Stomach (tissue), 9 donors: ENCODE data around the gene TRAPPC8. TPM values are rescaled to one million over a fixed set of nuclear protein-coding genes. Genes with fewer than 3 reads are reported as not detected.
"Not testable (repeated sequence)": the region's sequence is repeated elsewhere in the genome, so short reads cannot be mapped to it uniquely, and the experiment has no call there.

ENCODE experiments used
- DNase-seq, 2 donors: peaks; one replicate each; pipeline versions ENCODE4 v3.0.0 to v3.0.0-alpha.2; 2013 to 2019
- H3K27ac ChIP-seq, 5 donors: fragments of 200-600 bp in 4 of 5; sonication (generic) in 4 of 5; one replicate each; pipeline ENCODE4 v1.5.1; 2013 to 2019; ENCODE audit warnings: mild to moderate bottlenecking in 1 of 5, moderate library complexity in 1 of 5
- H3K27me3 ChIP-seq, 3 donors: fragments of 200-600 bp; sonication (generic); one replicate each; pipeline ENCODE4 v1.5.1; 2017 to 2019; ENCODE audit warnings: mixed run types in 1 of 3
- H3K36me3 ChIP-seq, 4 donors: fragments of 200-600 bp; sonication (generic); 1 replicate in 3 of 4; 2 replicates in 1 of 4; pipeline ENCODE4 v1.5.1; 2016 to 2019
- H3K4me1 ChIP-seq, 4 donors: fragments of 200-600 bp; sonication (generic); one replicate each; pipeline ENCODE4 v1.5.1; 2016 to 2019
- H3K4me3 ChIP-seq, 4 donors: fragments of 200-600 bp; sonication (generic) in 3 of 4; one replicate each; pipeline ENCODE4 v1.5.1; 2016 to 2019; ENCODE audit warnings: mild to moderate bottlenecking in 1 of 4
- H3K9me3 ChIP-seq, 4 donors: fragments of 200-600 bp; sonication (generic); one replicate each; pipeline ENCODE4 v1.5.1; 2016 to 2019
- CTCF ChIP-seq, 7 experiments: fragments of 450-650 bp in 4 of 7; fragments of 200-600 bp in 3 of 7; sonication (generic) in 3 of 7; IDR thresholded peaks; one replicate each; pipeline ENCODE4 v1.5.1; 2016 to 2019; ENCODE audit warnings: antibody characterized with exemption in 7 of 7, control low read depth in 2 of 7, mild to moderate bottlenecking in 1 of 7
- EP300 ChIP-seq: sonication (generic); formaldehyde crosslinking; IDR thresholded peaks from one replicate; pipeline ENCODE4 v1.6.1; 2017; ENCODE audit warnings: antibody characterized with exemption
- POLR2A ChIP-seq, 4 donors: fragments of 450-650 bp; IDR thresholded peaks; one replicate each; pipeline ENCODE4 v1.6.1; 2016; ENCODE audit warnings: antibody characterized with exemption in 4 of 4, control low read depth in 2 of 4, mild to moderate bottlenecking in 1 of 4, moderate library complexity in 1 of 4
- POLR2AphosphoS5 ChIP-seq, 3 donors: sonication (generic); formaldehyde crosslinking; IDR thresholded peaks; one replicate each; pipeline ENCODE4 v1.6.1; 2016; ENCODE audit warnings: antibody characterized with exemption in 3 of 3
- WGBS, 5 donors: extraction: QIAGEN DNeasy Blood & Tissue Kit in 3 of 5; methylation state at CpG; one replicate each; pipeline versions ENCODE4 v1.1.5 to v1.1.7; 2013 to 2018; 5-methylcytosine and 5-hydroxymethylcytosine counted together
- intact Hi-C: fragments of 100-400 bp; cut with DNase I; formaldehyde crosslinking; loops from one replicate; pipeline ENCODE4 v1.15.1; 2023; ENCODE audit warnings: low total_unique reads
- polyA plus RNA-seq, 3 donors: library from polyadenylated mRNA; stranded (reverse); fragments of 200-250 nt; gene quantifications; one replicate each; pipeline ENCODE4 v1.2.3, GENCODE V29; 2013
- total RNA-seq, 5 donors: library from RNA; depleted of rRNA; stranded (reverse); fragments of >200 nt; gene quantifications; one replicate each; pipeline versions ENCODE4 v1.1.0 to v1.2.3, GENCODE V29; 2014 to 2016
- donor health status: healthy with polysubstance abuse.
- donor health status: Bipolar disorder and iron deficiency.
- donor health status: healthy.

The TRAPPC8 gene
- total and polyA plus RNA-seq, 8 donors = 8.6 to 75.6 (median 37.2) TPM

GRCh38 chr18:31901063-31901462 lies 41.9 kb downstream of the TRAPPC8 start:
- intact Hi-C loops = no loop called here
- Histone ChIP-seq H3K27ac (no peak overlapping the region), H3K36me3 (peaks cover 15 to 98% (median 94%) of the 10 kb centered on the region in 4 donors), H3K9me3 (no peaks in the 10 kb centered on the region), H3K4me3 (no peak overlapping the region), H3K4me1 (no peaks in the 10 kb centered on the region), H3K27me3 (no peaks in the 10 kb centered on the region)
- no peak for DNase-seq
- no peak for TF ChIP-seq EP300
- no peak for TF ChIP-seq POLR2AphosphoS5 (IDR thresholded peaks at IDR 0.05)
- no peak for TF ChIP-seq CTCF (IDR thresholded peaks at IDR 0.05)
- no peak for TF ChIP-seq POLR2A (IDR thresholded peaks at IDR 0.05)

GRCh38 chr18:31899771-31900170 lies 43.2 kb downstream of the TRAPPC8 start:
- not testable (repeated sequence) for H3K27me3 ChIP-seq, DNase-seq
- 90 to 98% (median 94%) methylated on average over 7 of the region's 7 CpGs for WGBS, 5 donors

GRCh38 chr18:31892936-31893335 lies 50.0 kb downstream of the TRAPPC8 start:
- no peaks in the 10 kb centered on the region for H3K27me3 ChIP-seq

More at GRCh38 chr18:31899771-31900170, 43.2 kb downstream of the TRAPPC8 start:
- H3K4me3 ChIP-seq, H3K27ac ChIP-seq, H3K4me1 ChIP-seq, H3K9me3 ChIP-seq, intact Hi-C loops: not testable (repeated sequence)
- H3K36me3 ChIP-seq = peaks cover 15 to 94% (median 89%) of the 10 kb centered on the region in 4 donors

GRCh38 chr18:31891566-31891965 lies 51.4 kb downstream of the TRAPPC8 start:
- Histone ChIP-seq H3K27me3 (no peaks in the 10 kb centered on the region), H3K36me3 (peaks cover 9 to 81% (median 67%) of the 10 kb centered on the region in 4 donors), H3K4me1 (no peaks in the 10 kb centered on the region), H3K9me3 (no peaks in the 10 kb centered on the region), H3K4me3 (no peak overlapping the region), H3K27ac (no peak overlapping the region)
- TF ChIP-seq POLR2A (IDR thresholded peaks at IDR 0.05) (no peak), POLR2AphosphoS5 (IDR thresholded peaks at IDR 0.05) (no peak), CTCF (IDR thresholded peaks at IDR 0.05) (no peak), EP300 (no peak)
- intact Hi-C loops = no loop called here
- no peak for DNase-seq
- WGBS, 5 donors = 94 to 98% (median 96%) methylated on average over 3 of the region's 3 CpGs

More at GRCh38 chr18:31892936-31893335, 50.0 kb downstream of the TRAPPC8 start:
- Histone ChIP-seq H3K36me3 (peaks cover 0 to 81% (median 66%) of the 10 kb centered on the region in 4 donors), H3K9me3 (no peaks in the 10 kb centered on the region), H3K4me1 (no peaks in the 10 kb centered on the region), H3K4me3 (no peak overlapping the region), H3K27ac (no peak overlapping the region)
- TF ChIP-seq EP300 = no peak
- no peak for TF ChIP-seq POLR2AphosphoS5 (IDR thresholded peaks at IDR 0.05)
- TF ChIP-seq POLR2A (IDR thresholded peaks at IDR 0.05) = no peak
- TF ChIP-seq CTCF (IDR thresholded peaks at IDR 0.05) = no peak
- no peak for DNase-seq
- intact Hi-C loops = no loop called here
- 87 to 99% (median 95%) methylated on average over 4 of the region's 4 CpGs for WGBS, 5 donors

- intact Hi-C loops = no loop called here
- no peak for DNase-seq
- H3K27ac ChIP-seq = no peak overlapping the region
- H3K27me3 ChIP-seq = no peaks in the 10 kb centered on the region
- 96 to 99% (median 98%) methylated on average over 4 of the region's 4 CpGs for WGBS, 5 donors
- TF ChIP-seq CTCF (IDR thresholded peaks at IDR 0.05) (no peak), EP300 (no peak), POLR2AphosphoS5 (IDR thresholded peaks at IDR 0.05) (no peak)
- H3K9me3 ChIP-seq = peaks cover 0 to 10% (median 0%) of the 10 kb centered on the region in 4 donors
- no peaks in the 10 kb centered on the region for H3K4me1 ChIP-seq
- H3K4me3 ChIP-seq = no peak overlapping the region
- H3K36me3 ChIP-seq = peaks cover 18 to 91% (median 88%) of the 10 kb centered on the region in 4 donors
Measured at GRCh38 chr18:31884020-31884419, 58.9 kb downstream of the TRAPPC8 start.
